Kidney (tissue), 14 donors: ENCODE results near the gene IL1RAPL2. TPM values are rescaled to one million over a fixed set of nuclear protein-coding genes. Genes with fewer than 3 reads are reported as not detected.

Experiments used
- DNase-seq, 5 donors: peaks; one replicate each; pipeline ENCODE4 v3.0.0-alpha.2; 2013 to 2020
- FAIRE-seq: peaks from 2 replicates; lab custom pipeline; 2012; peaks lifted over from hg19 to GRCh38; lab: Jason Lieb, UNC
- H3K27ac ChIP-seq, 2 donors: one replicate each; pipeline ENCODE4 v1.7.0; 2013; ENCODE audit warnings: low read depth in 2 of 2, low read length in 2 of 2, inconsistent platforms in 1 of 2
- H3K27me3 ChIP-seq: one replicate; pipeline ENCODE4 v1.7.1; 2013; ENCODE audit warnings: low read length, inconsistent platforms; ENCODE audit not compliant: control insufficient read depth, insufficient read depth
- H3K36me3 ChIP-seq, 3 donors: one replicate each; pipeline versions ENCODE4 v1.7.0 to v1.7.1; 2013; ENCODE audit warnings: low read length in 3 of 3, control low read depth in 1 of 3, inconsistent platforms in 1 of 3; ENCODE audit not compliant: insufficient read depth in 3 of 3, control insufficient read depth in 2 of 3
- H3K4me1 ChIP-seq, 3 donors: one replicate each; pipeline versions ENCODE4 v1.7.0 to v1.7.1; 2013; ENCODE audit warnings: low read length in 3 of 3, inconsistent platforms in 1 of 3, low read depth in 1 of 3; ENCODE audit not compliant: control insufficient read depth in 2 of 3, insufficient read depth in 2 of 3
- H3K4me3 ChIP-seq, 3 donors: one replicate each; pipeline versions ENCODE4 v1.7.0 to v1.8.1; 2013; ENCODE audit warnings: low read length in 3 of 3, control low read depth in 1 of 3, inconsistent platforms in 1 of 3
- H3K9ac ChIP-seq, 3 donors: one replicate each; pipeline versions ENCODE4 v1.7.0 to v1.7.1; 2013; ENCODE audit warnings: low read length in 3 of 3, control low read depth in 1 of 3, inconsistent platforms in 1 of 3
- H3K9me3 ChIP-seq, 3 donors: one replicate each; pipeline versions ENCODE4 v1.7.0 to v1.7.1; 2013; ENCODE audit warnings: low read length in 3 of 3, control low read depth in 1 of 3, inconsistent platforms in 1 of 3; ENCODE audit not compliant: control insufficient read depth in 2 of 3, insufficient read depth in 1 of 3
- CTCF ChIP-seq: IDR thresholded peaks from 3 replicates; pipeline ENCODE4 v1.5.1; 2012; ENCODE audit warnings: mild to moderate bottlenecking, moderate library complexity, borderline replicate concordance; ENCODE audit not compliant: insufficient read depth; ENCODE audit errors: extremely low read depth
- intact Hi-C: fragments of 100-400 bp; cut with DNase I; formaldehyde crosslinking; loops from one replicate; pipeline ENCODE4 v1.11.1; 2022
- polyA plus RNA-seq: library from polyadenylated mRNA; stranded (reverse); fragments of 350-450 nt; fragmentation: Illumina TruSeq; extraction: RNeasy Lipid Tissue Mini Kit (QIAGEN cat#74804); gene quantifications from one replicate; pipeline ENCODE4 v1.2.3, GENCODE V29; 2014; ENCODE audit warnings: low read depth, low replicate concordance; ENCODE audit not compliant: insufficient read depth
- total RNA-seq: library from RNA; stranded (reverse); fragmentation: NEBNext Ultra II Directional; extraction: Animal tissue kit (Norgen Biotek cat#: 25700); gene quantifications from one replicate; pipeline ENCODE4 v1.2.1, GENCODE V29; 2021
- donor health status: control.
- donor health status: control.
- donor health status: control.
- donor health status: control.
- donor health status: control.
- donor health status: DM: yes; HTN: yes; CAD: no.
- donor health status: Normal renal cell carcinoma (clear cell type).

IL1RAPL2 gene
- total and polyA plus RNA-seq, 2 donors from 2014 or later, result 0.13 to 0.25 TPM

- no peak overlapping the region for H3K9ac ChIP-seq
- DNase-seq (no peak), FAIRE-seq (no peak)
- H3K27me3 ChIP-seq, result no peaks in the 10 kb centered on the region
- H3K27ac ChIP-seq, result no peak overlapping the region
- no peak for TF ChIP-seq CTCF
- H3K36me3 ChIP-seq, result no peaks in the 10 kb centered on the region
- H3K9me3 ChIP-seq, result no peaks in the 10 kb centered on the region
- H3K4me3 ChIP-seq, result no peak overlapping the region
- intact Hi-C loops, result no loop called here
- H3K4me1 ChIP-seq, result no peaks in the 10 kb centered on the region
These were observed 1158.2 kb downstream of the IL1RAPL2 start for GRCh38 chrX:105723966-105724735.

GRCh38 chrX:105725228-105725627 is 1159.2 kb downstream of the IL1RAPL2 start:
- Histone ChIP-seq H3K36me3 (no peaks in the 10 kb centered on the region), H3K27ac (no peak overlapping the region), H3K9ac (no peak overlapping the region), H3K4me1 (no peaks in the 10 kb centered on the region), H3K27me3 (no peaks in the 10 kb centered on the region), H3K9me3 (no peaks in the 10 kb centered on the region), H3K4me3 (no peak overlapping the region)
- DNase-seq (no peak), FAIRE-seq (no peak)
- TF ChIP-seq CTCF, result no peak
- intact Hi-C loops, result no loop called here

GRCh38 chrX:105738162-105738561 is 1172.2 kb downstream of the IL1RAPL2 start:
- TF ChIP-seq CTCF, result no peak
- Histone ChIP-seq H3K27me3 (no peaks in the 10 kb centered on the region), H3K27ac (no peak overlapping the region), H3K4me3 (no peak overlapping the region), H3K9ac (no peak overlapping the region), H3K4me1 (no peaks in the 10 kb centered on the region), H3K9me3 (no peaks in the 10 kb centered on the region), H3K36me3 (no peaks in the 10 kb centered on the region)
- DNase-seq (no peak), FAIRE-seq (no peak)
- intact Hi-C loops, result no loop called here
